Measurements from ENCODE around the gene CPNE4.

CPNE4 gene

GRCh38 chr3:131775650-131776049, 259.2 kb downstream of the CPNE4 start:
- H2AFZ ChIP-seq (ENCODE audit: low read length), result no peak overlapping the region
- TF ChIP-seq CTCF (IDR thresholded peaks at IDR 0.05; ENCODE audit: low read length) (no peak), EZH2 (optimal IDR thresholded peaks at IDR 0.05; ENCODE audit: low read depth, low read length) (no peak), EZH2phosphoT487 (IDR thresholded peaks at IDR 0.05; ENCODE audit: low read length) (no peak)
- H3K4me3 ChIP-seq (ENCODE audit: low read length), result no peak overlapping the region
- no peak for DNase-seq
- no peaks in the 10 kb centered on the region for H3K36me3 ChIP-seq (replicated peaks; ENCODE audit: insufficient read depth, low read length)
- H3K27ac ChIP-seq (ENCODE audit: low read length), result no peak overlapping the region
- no peaks in the 10 kb centered on the region for H3F3A ChIP-seq (ENCODE audit: insufficient read depth, low read length)
- H3K4me1 ChIP-seq (ENCODE audit: low read length), result no peaks in the 10 kb centered on the region
- no peaks in the 10 kb centered on the region for H4K20me1 ChIP-seq (ENCODE audit: insufficient read depth, low read length)
- H3K27me3 ChIP-seq (replicated peaks; ENCODE audit: insufficient read depth, low read length), result no peaks in the 10 kb centered on the region
- no peaks in the 10 kb centered on the region for H3K79me2 ChIP-seq (ENCODE audit: low read length)
- no peaks in the 10 kb centered on the region for H3K9me3 ChIP-seq (replicated peaks; ENCODE audit: insufficient read depth, low read length)
- no peak overlapping the region for H3K9ac ChIP-seq (ENCODE audit: low read length)
- H3K4me2 ChIP-seq (ENCODE audit: low read depth, low read length), result no peak overlapping the region
- H3K9me2 ChIP-seq (replicated peaks; ENCODE audit: insufficient read depth, low read length), result no peaks in the 10 kb centered on the region

GRCh38 chr3:131772269-131773026, 262.4 kb downstream of the CPNE4 start:
- H3K36me3 ChIP-seq (replicated peaks; ENCODE audit: insufficient read depth, low read length), result no peaks in the 10 kb centered on the region
- H3K4me1 ChIP-seq (ENCODE audit: low read length), result no peaks in the 10 kb centered on the region
- H2AFZ ChIP-seq (ENCODE audit: low read length), result no peak overlapping the region
- H3K4me2 ChIP-seq (ENCODE audit: low read depth, low read length), result no peak overlapping the region
- H4K20me1 ChIP-seq (ENCODE audit: insufficient read depth, low read length), result no peaks in the 10 kb centered on the region
- TF ChIP-seq EZH2phosphoT487 (IDR thresholded peaks at IDR 0.05; ENCODE audit: low read length) (no peak), CTCF (IDR thresholded peaks at IDR 0.05; ENCODE audit: low read length) (no peak), EZH2 (optimal IDR thresholded peaks at IDR 0.05; ENCODE audit: low read depth, low read length) (no peak)
- no peaks in the 10 kb centered on the region for H3K9me2 ChIP-seq (replicated peaks; ENCODE audit: insufficient read depth, low read length)
- no peak overlapping the region for H3K4me3 ChIP-seq (ENCODE audit: low read length)
- H3K27ac ChIP-seq (ENCODE audit: low read length), result no peak overlapping the region
- no peaks in the 10 kb centered on the region for H3K79me2 ChIP-seq (ENCODE audit: low read length)
- H3F3A ChIP-seq (ENCODE audit: insufficient read depth, low read length), result no peaks in the 10 kb centered on the region
- no peak for DNase-seq
- H3K27me3 ChIP-seq (replicated peaks; ENCODE audit: insufficient read depth, low read length), result no peaks in the 10 kb centered on the region
- H3K9ac ChIP-seq (ENCODE audit: low read length), result no peak overlapping the region
- no peaks in the 10 kb centered on the region for H3K9me3 ChIP-seq (replicated peaks; ENCODE audit: insufficient read depth, low read length)

GRCh38 chr3:131762981-131763564, 271.7 kb downstream of the CPNE4 start:
- Histone ChIP-seq H3K79me2 (ENCODE audit: low read length) (no peaks in the 10 kb centered on the region), H3K36me3 (replicated peaks; ENCODE audit: insufficient read depth, low read length) (no peaks in the 10 kb centered on the region), H3K4me2 (ENCODE audit: low read depth, low read length) (no peak overlapping the region), H3K9me2 (replicated peaks; ENCODE audit: insufficient read depth, low read length) (no peaks in the 10 kb centered on the region), H3K27me3 (replicated peaks; ENCODE audit: insufficient read depth, low read length) (no peaks in the 10 kb centered on the region), H3K9me3 (replicated peaks; ENCODE audit: insufficient read depth, low read length) (no peaks in the 10 kb centered on the region), H3K4me1 (ENCODE audit: low read length) (no peaks in the 10 kb centered on the region), H3K27ac (ENCODE audit: low read length) (no peak overlapping the region), H3K4me3 (ENCODE audit: low read length) (no peak overlapping the region), H3K9ac (ENCODE audit: low read length) (no peak overlapping the region), H2AFZ (ENCODE audit: low read length) (no peak overlapping the region), H4K20me1 (ENCODE audit: insufficient read depth, low read length) (no peaks in the 10 kb centered on the region), H3F3A (ENCODE audit: insufficient read depth, low read length) (no peaks in the 10 kb centered on the region)
- TF ChIP-seq CTCF (IDR thresholded peaks at IDR 0.05; ENCODE audit: low read length), result no peak
- TF ChIP-seq EZH2phosphoT487 (IDR thresholded peaks at IDR 0.05; ENCODE audit: low read length), result no peak
- TF ChIP-seq EZH2 (optimal IDR thresholded peaks at IDR 0.05; ENCODE audit: low read depth, low read length), result no peak
- no peak for DNase-seq
